CD4-positive, alpha-beta T cell treated with Interferon alpha-2 for 1 hour (primary cell): ENCODE results near the gene FRA10AC1.
"Not testable (repeated sequence)": the region's sequence is repeated elsewhere in the genome, so short reads cannot be mapped to it uniquely, and the experiment has no call there.

Experiments used
- DNase-seq, 2 donors: peaks; one replicate each; pipeline ENCODE4 v3.0.0-alpha.2; 2020 to 2022

FRA10AC1 gene

GRCh38 chr10:93701866-93702209 is 554 bp downstream of the FRA10AC1 start:
- DNase-seq: no peak

- DNase-seq: no peak
Measured at GRCh38 chr10:93697207-93697606, 5.2 kb downstream of the FRA10AC1 start.

- not testable (repeated sequence) for DNase-seq
Measured at GRCh38 chr10:93696582-93696981, 5.8 kb downstream of the FRA10AC1 start.

GRCh38 chr10:93695740-93696139 is 6.7 kb downstream of the FRA10AC1 start:
- no peak for DNase-seq

GRCh38 chr10:93687737-93688136 is 14.7 kb downstream of the FRA10AC1 start:
- no peak for DNase-seq

- DNase-seq: peak in 1 of 2 donors; percentile 20
Measured at GRCh38 chr10:93680412-93681047, 21.9 kb downstream of the FRA10AC1 start.

GRCh38 chr10:93678805-93679587 is 23.4 kb downstream of the FRA10AC1 start:
- DNase-seq: no peak

GRCh38 chr10:93678386-93678785 is 24.0 kb downstream of the FRA10AC1 start:
- DNase-seq: no peak

- no peak for DNase-seq
Measured at GRCh38 chr10:93673791-93674190, 28.6 kb downstream of the FRA10AC1 start.

GRCh38 chr10:93672890-93673289 is 29.5 kb downstream of the FRA10AC1 start:
- DNase-seq: no peak

- DNase-seq: no peak
Measured at GRCh38 chr10:93672022-93672678, 30.2 kb downstream of the FRA10AC1 start.

- DNase-seq: no peak
Measured at GRCh38 chr10:93671042-93671441, 31.4 kb downstream of the FRA10AC1 start.

GRCh38 chr10:93670372-93670771 is 32.0 kb downstream of the FRA10AC1 start:
- no peak for DNase-seq

GRCh38 chr10:93667795-93668194 is 34.6 kb downstream of the FRA10AC1 start:
- no peak for DNase-seq

GRCh38 chr10:93666030-93666429 is 36.4 kb downstream of the FRA10AC1 start:
- DNase-seq: no peak

- no peak for DNase-seq
Measured at GRCh38 chr10:93657757-93658156, 44.6 kb downstream of the FRA10AC1 start.

- no peak for DNase-seq
Measured at GRCh38 chr10:93656155-93656554, 46.2 kb downstream of the FRA10AC1 start.

- no peak for DNase-seq
Measured at GRCh38 chr10:93654201-93654600, 48.2 kb downstream of the FRA10AC1 start.

GRCh38 chr10:93652857-93653256 is 49.5 kb downstream of the FRA10AC1 start:
- no peak for DNase-seq

GRCh38 chr10:93639791-93640190 is 62.6 kb downstream of the FRA10AC1 start:
- no peak for DNase-seq

GRCh38 chr10:93630625-93631557 is 71.5 kb downstream of the FRA10AC1 start:
- DNase-seq: no peak

GRCh38 chr10:93629647-93630305 is 72.6 kb downstream of the FRA10AC1 start:
- no peak for DNase-seq
